Naive B cell (primary cell): Measurements from ENCODE around the gene PTPRD. TPM values are rescaled to one million over a fixed set of nuclear protein-coding genes. Genes with fewer than 3 reads are reported as not detected.

ENCODE experiments used
- ATAC-seq, 2 donors: fragments of 150-1000 bp; cut with Tn5 transposase; 2 replicates each; pipeline ENCODE4 v1.10.0; 2021; ENCODE audit warnings: low read depth in 2 of 2, mild to moderate bottlenecking in 2 of 2, moderate library complexity in 2 of 2
- DNase-seq: peaks from one replicate; pipeline ENCODE4 v3.0.0; 2022
- H3K27ac Mint-ChIP-seq, 6 donors: one replicate each; pipeline ENCODE4 v1.8.0; 2020 to 2022; ENCODE audit warnings: mild to moderate bottlenecking in 6 of 6, mixed read lengths in 6 of 6, moderate library complexity in 5 of 6, inconsistent platforms in 2 of 6
- H3K27me3 Mint-ChIP-seq, 3 donors: one replicate each; pipeline ENCODE4 v1.8.0; 2021 to 2022; ENCODE audit warnings: mixed read lengths in 3 of 3, mild to moderate bottlenecking in 1 of 3
- H3K36me3 Mint-ChIP-seq, 2 donors: one replicate each; pipeline ENCODE4 v1.8.0; 2020 to 2022; ENCODE audit warnings: mixed read lengths in 2 of 2, inconsistent platforms in 1 of 2, mild to moderate bottlenecking in 1 of 2
- H3K4me1 Mint-ChIP-seq, 3 donors: one replicate each; pipeline ENCODE4 v1.8.0; 2020 to 2022; ENCODE audit warnings: mixed read lengths in 3 of 3, inconsistent platforms in 1 of 3, mild to moderate bottlenecking in 1 of 3, moderate library complexity in 1 of 3
- H3K4me3 Mint-ChIP-seq, 8 donors: one replicate each; pipeline ENCODE4 v1.8.0; 2020 to 2022; ENCODE audit warnings: mild to moderate bottlenecking in 8 of 8, mixed read lengths in 8 of 8, moderate library complexity in 8 of 8, inconsistent platforms in 2 of 8
- H3K9me3 Mint-ChIP-seq, 7 donors: one replicate each; pipeline ENCODE4 v1.8.0; 2020 to 2022; ENCODE audit warnings: mixed read lengths in 7 of 7, mild to moderate bottlenecking in 5 of 7, inconsistent platforms in 2 of 7, moderate library complexity in 1 of 7
- polyA plus RNA-seq, 6 donors: library from polyadenylated mRNA; unstranded; fragments of 300-500 nt; fragmentation: Illumina TruSeq; gene quantifications; one replicate each; pipeline ENCODE4 v1.2.3, GENCODE V29; 2021; ENCODE audit warnings: low read depth in 6 of 6

The PTPRD gene
- polyA plus RNA-seq, 6 donors from 2014 or later = not detected

GRCh38 chr9:8815931-8816330 is 1796.9 kb downstream of the PTPRD start:
- Mint-ChIP-seq H3K27ac (no peak overlapping the region), H3K27me3 (no peaks in the 10 kb centered on the region), H3K36me3 (no peaks in the 10 kb centered on the region), H3K9me3 (no peaks in the 10 kb centered on the region), H3K4me3 (no peak overlapping the region), H3K4me1 (no peaks in the 10 kb centered on the region)
- ATAC-seq = no peak
- DNase-seq = no peak

- no peak for DNase-seq
- Mint-ChIP-seq H3K27ac (no peak overlapping the region), H3K4me3 (no peak overlapping the region), H3K9me3 (no peaks in the 10 kb centered on the region), H3K4me1 (no peaks in the 10 kb centered on the region), H3K27me3 (no peaks in the 10 kb centered on the region), H3K36me3 (no peaks in the 10 kb centered on the region)
- ATAC-seq = no peak
Observed at GRCh38 chr9:8815219-8815618, 1797.6 kb downstream of the PTPRD start.

- Mint-ChIP-seq H3K9me3 (no peaks in the 10 kb centered on the region), H3K27me3 (no peaks in the 10 kb centered on the region), H3K4me1 (no peaks in the 10 kb centered on the region), H3K36me3 (no peaks in the 10 kb centered on the region), H3K27ac (no peak overlapping the region), H3K4me3 (no peak overlapping the region)
- no peak for ATAC-seq
- DNase-seq = no peak
Observed at GRCh38 chr9:8812888-8813287, 1799.9 kb downstream of the PTPRD start.

DNA sequence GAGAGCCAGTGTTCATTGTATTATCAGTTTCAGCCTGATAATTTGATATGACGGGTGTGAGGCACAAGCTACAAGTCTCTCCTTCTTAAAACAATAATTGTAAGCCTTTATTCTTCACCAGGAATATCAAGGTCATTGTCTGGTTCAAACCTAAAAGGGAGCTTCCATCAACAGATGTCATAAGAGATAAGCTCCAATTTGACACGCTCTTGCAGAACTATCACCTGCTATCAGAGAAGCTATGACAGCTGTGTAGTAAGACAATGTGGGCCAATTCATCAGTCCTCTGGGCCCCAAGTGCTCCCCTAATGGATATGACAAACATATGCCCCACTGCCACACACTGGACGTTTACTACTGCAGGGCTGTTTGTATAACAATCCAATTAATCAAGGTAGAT is 1803.1 kb downstream of the PTPRD start:
- Mint-ChIP-seq H3K27ac (no peak overlapping the region), H3K4me1 (no peaks in the 10 kb centered on the region), H3K9me3 (no peaks in the 10 kb centered on the region), H3K27me3 (no peaks in the 10 kb centered on the region), H3K4me3 (no peak overlapping the region), H3K36me3 (no peaks in the 10 kb centered on the region)
- ATAC-seq (no peak), DNase-seq (no peak)

DNA sequence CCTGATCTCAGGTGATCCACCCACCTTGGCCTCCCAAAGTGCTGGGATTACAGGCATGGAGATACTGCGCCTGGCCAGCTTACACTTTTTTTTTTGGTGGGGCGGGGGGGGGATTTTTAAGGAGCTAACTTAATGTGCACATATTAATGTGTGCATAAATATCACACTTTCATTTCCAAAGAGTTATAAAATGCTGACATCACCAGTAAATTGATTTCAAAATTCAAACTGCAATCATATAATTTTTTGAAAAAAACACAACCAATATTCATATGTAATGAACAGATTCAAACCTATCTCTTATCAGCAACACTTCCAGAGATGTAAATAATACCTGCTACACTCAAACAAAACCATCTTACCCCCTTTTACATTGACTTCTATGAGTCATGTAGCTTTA is 1806.7 kb downstream of the PTPRD start:
- Mint-ChIP-seq H3K27ac (no peak overlapping the region), H3K36me3 (no peaks in the 10 kb centered on the region), H3K9me3 (no peaks in the 10 kb centered on the region), H3K4me3 (no peak overlapping the region), H3K4me1 (no peaks in the 10 kb centered on the region), H3K27me3 (no peaks in the 10 kb centered on the region)
- ATAC-seq (no peak), DNase-seq (no peak)

GRCh38 chr9:8804613-8805012 is 1808.2 kb downstream of the PTPRD start:
- Mint-ChIP-seq H3K27ac (no peak overlapping the region), H3K36me3 (no peaks in the 10 kb centered on the region), H3K4me3 (no peak overlapping the region), H3K9me3 (no peaks in the 10 kb centered on the region), H3K27me3 (no peaks in the 10 kb centered on the region), H3K4me1 (no peaks in the 10 kb centered on the region)
- no peak for DNase-seq
- no peak for ATAC-seq

- no peak for DNase-seq
- ATAC-seq = no peak
- H3K9me3 Mint-ChIP-seq = no peaks in the 10 kb centered on the region
- H3K27me3 Mint-ChIP-seq = no peaks in the 10 kb centered on the region
- no peak overlapping the region for H3K4me3 Mint-ChIP-seq
- H3K36me3 Mint-ChIP-seq = no peaks in the 10 kb centered on the region
- H3K4me1 Mint-ChIP-seq = no peaks in the 10 kb centered on the region
- H3K27ac Mint-ChIP-seq = no peak overlapping the region
Observed at GRCh38 chr9:8802242-8802641, 1810.6 kb downstream of the PTPRD start.

DNA sequence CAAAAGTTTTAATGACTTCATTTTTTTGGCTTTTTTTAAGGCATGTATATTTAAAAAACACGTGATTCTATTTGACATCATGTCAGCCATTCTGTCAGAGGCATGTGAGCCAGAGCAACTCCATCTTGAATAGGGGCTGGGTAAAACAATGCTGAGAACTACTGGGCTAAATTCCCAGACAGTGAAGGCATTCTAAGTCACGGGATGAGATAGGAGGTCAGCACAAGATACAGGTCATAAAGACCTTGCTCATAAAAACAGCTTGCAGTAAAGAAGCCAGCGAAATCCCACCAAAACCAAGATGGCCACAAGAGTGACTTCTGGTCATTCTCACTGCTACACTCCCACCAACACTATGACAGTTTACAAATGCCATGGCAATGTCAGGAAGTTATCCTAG is 1812.6 kb downstream of the PTPRD start:
- ATAC-seq (no peak), DNase-seq (no peak)
- no peaks in the 10 kb centered on the region for H3K36me3 Mint-ChIP-seq
- H3K4me1 Mint-ChIP-seq = no peaks in the 10 kb centered on the region
- H3K27me3 Mint-ChIP-seq = no peaks in the 10 kb centered on the region
- H3K9me3 Mint-ChIP-seq = no peaks in the 10 kb centered on the region
- H3K27ac Mint-ChIP-seq = no peak overlapping the region
- no peak overlapping the region for H3K4me3 Mint-ChIP-seq

- Mint-ChIP-seq H3K27ac (no peak overlapping the region), H3K4me3 (no peak overlapping the region), H3K36me3 (no peaks in the 10 kb centered on the region), H3K4me1 (no peaks in the 10 kb centered on the region), H3K9me3 (no peaks in the 10 kb centered on the region), H3K27me3 (no peaks in the 10 kb centered on the region)
- DNase-seq = no peak
- ATAC-seq = no peak
Observed at GRCh38 chr9:8799615-8800014, 1813.2 kb downstream of the PTPRD start.

DNA sequence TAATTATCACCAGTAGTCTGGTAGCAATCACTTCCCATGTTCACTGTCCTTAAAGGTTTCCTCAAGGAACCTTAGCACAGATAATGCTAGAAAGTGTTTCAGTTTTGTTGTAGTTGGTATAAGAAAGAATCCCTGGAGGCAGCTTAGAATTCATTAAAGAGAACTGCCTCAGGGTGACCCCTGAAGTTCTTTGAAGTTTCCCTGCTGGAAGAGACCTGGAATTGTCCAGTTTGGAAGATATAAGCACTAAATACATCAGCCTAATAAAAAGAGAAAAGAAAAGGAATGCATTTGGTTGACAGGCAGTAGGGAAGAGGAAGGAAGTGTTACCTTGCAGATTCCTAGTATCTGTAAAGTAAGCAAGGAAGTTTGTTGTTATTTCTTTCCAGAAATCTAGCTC is 1813.6 kb downstream of the PTPRD start:
- no peak overlapping the region for H3K27ac Mint-ChIP-seq
- no peak for ATAC-seq
- H3K4me3 Mint-ChIP-seq = no peak overlapping the region
- H3K9me3 Mint-ChIP-seq = no peaks in the 10 kb centered on the region
- no peaks in the 10 kb centered on the region for H3K36me3 Mint-ChIP-seq
- H3K4me1 Mint-ChIP-seq = no peaks in the 10 kb centered on the region
- no peaks in the 10 kb centered on the region for H3K27me3 Mint-ChIP-seq
- DNase-seq = no peak

DNA sequence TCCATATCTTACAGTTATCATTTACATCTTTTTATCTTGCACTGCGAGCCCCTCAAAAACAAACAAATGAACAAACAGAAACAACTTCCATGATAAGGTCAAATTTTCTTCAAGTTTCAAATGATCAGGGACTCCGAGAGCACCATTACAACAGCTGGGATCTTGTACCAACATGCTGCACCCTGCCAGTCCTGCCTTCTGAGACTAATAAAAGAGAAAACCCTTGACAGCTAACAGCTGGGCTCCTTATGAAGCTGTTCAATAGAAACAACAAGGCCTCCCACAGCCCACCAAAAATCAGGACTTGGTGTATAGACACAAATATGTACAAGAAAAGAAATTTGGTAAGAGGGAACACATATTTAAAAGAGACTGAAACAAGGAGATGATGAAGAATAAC is 1828.0 kb downstream of the PTPRD start:
- Mint-ChIP-seq H3K9me3 (peaks cover 0 to 3% (median 0%) of the 10 kb centered on the region in 7 donors), H3K27me3 (no peaks in the 10 kb centered on the region), H3K4me3 (no peak overlapping the region), H3K27ac (no peak overlapping the region), H3K4me1 (no peaks in the 10 kb centered on the region), H3K36me3 (no peaks in the 10 kb centered on the region)
- ATAC-seq (no peak), DNase-seq (no peak)

DNA sequence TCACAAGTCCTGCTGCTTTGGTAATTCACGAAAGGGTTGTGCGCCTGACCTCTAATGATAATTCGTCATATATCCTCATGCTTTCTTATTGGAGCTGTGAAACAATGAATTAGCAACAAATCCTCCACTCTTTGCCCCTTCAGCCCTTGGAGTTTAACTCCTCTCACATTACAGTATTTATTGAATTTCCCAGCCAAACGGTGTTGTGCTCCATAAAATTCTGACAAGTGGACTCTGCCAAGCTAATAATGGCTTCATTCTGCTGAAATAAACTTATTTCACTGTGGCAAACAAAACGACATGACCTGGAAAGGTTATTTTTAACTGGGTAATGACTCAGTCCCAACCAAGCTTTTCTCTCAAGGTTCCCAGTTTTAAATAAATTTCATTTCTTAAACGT is 1828.9 kb downstream of the PTPRD start:
- Mint-ChIP-seq H3K27me3 (no peaks in the 10 kb centered on the region), H3K9me3 (no peaks in the 10 kb centered on the region), H3K4me1 (no peaks in the 10 kb centered on the region), H3K36me3 (no peaks in the 10 kb centered on the region), H3K4me3 (no peak overlapping the region), H3K27ac (no peak overlapping the region)
- no peak for ATAC-seq
- no peak for DNase-seq

DNA sequence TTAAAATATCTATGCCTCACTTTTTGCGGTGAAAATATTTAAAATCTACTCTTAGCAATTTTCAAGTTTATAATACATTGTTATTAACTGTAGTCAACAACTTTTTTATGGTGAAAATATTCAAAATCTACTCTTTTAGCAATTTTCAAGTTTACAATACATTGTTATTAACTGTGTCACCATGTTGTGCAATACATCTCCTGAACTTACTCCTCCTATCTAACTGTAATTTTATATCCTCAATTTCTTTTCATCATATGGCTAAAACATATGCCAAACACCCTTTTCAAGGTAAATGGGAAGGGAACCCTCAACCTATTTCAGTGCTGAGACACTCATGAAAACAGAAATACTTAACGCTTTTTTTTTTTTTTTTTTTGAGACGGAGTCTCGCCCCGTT is 1830.6 kb downstream of the PTPRD start:
- H3K36me3 Mint-ChIP-seq = no peaks in the 10 kb centered on the region
- H3K9me3 Mint-ChIP-seq = no peaks in the 10 kb centered on the region
- DNase-seq (no peak), ATAC-seq (no peak)
- H3K4me1 Mint-ChIP-seq = no peaks in the 10 kb centered on the region
- no peak overlapping the region for H3K27ac Mint-ChIP-seq
- H3K27me3 Mint-ChIP-seq = no peaks in the 10 kb centered on the region
- no peak overlapping the region for H3K4me3 Mint-ChIP-seq

GRCh38 chr9:8781458-8781857 is 1831.3 kb downstream of the PTPRD start:
- Mint-ChIP-seq H3K36me3 (no peaks in the 10 kb centered on the region), H3K27me3 (no peaks in the 10 kb centered on the region), H3K4me1 (no peaks in the 10 kb centered on the region), H3K9me3 (no peaks in the 10 kb centered on the region), H3K4me3 (no peak overlapping the region), H3K27ac (no peak overlapping the region)
- ATAC-seq = no peak
- DNase-seq = no peak

- H3K4me3 Mint-ChIP-seq = no peak overlapping the region
- no peaks in the 10 kb centered on the region for H3K36me3 Mint-ChIP-seq
- H3K27ac Mint-ChIP-seq = peak overlapping the region in 1 of 6 donors; percentile 21
- DNase-seq = no peak
- H3K4me1 Mint-ChIP-seq = no peaks in the 10 kb centered on the region
- no peaks in the 10 kb centered on the region for H3K9me3 Mint-ChIP-seq
- no peaks in the 10 kb centered on the region for H3K27me3 Mint-ChIP-seq
- no peak for ATAC-seq
Observed at GRCh38 chr9:8780386-8780785, 1832.4 kb downstream of the PTPRD start.
